ENCODE data around the gene GSE1.

Gene GSE1

DNA sequence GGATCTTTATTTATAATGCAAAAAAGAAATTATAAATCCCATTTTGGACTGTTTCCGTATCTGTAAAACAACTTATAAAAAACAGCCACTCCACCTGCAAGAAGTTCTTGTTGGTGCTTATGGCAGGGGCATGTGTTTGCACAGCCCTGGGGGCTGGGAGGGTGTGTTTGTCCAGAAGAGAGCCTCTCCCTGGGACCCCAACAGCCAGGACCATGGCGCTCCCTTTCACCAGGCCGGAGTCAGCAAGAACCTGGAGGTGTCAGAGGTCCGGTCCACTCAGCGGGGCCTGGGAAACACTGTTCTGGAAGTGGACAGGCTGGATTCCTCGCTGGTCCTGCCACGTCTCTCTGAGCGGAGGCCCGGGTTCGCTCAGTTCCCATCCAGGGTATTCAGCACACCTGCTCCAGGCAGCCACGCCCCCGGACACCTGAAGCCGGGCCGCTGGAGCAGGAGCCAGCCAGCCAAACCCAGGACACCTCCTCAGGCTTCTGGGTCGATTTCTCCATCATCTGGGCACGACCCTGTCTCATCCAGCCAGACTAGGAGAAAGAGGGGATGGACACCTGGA is 94.5 kb downstream of the GSE1 start:
- no peak for DNase-seq (ENCODE audit: low read depth)
- no peak overlapping the region for H3K4me3 ChIP-seq (ENCODE audit: low read depth, low read length)
- no peak for TF ChIP-seq MYC (IDR thresholded peaks at IDR 0.05; ENCODE audit: low read depth, low read length)
- TF ChIP-seq POLR2A (IDR thresholded peaks at IDR 0.05; ENCODE audit: extremely low read depth, insufficient read length), result no peak
- no peak for TF ChIP-seq MAX (IDR thresholded peaks at IDR 0.05; ENCODE audit: low read depth, low read length)

- no peak overlapping the region for H3K4me3 ChIP-seq (ENCODE audit: low read depth, low read length)
- TF ChIP-seq MYC (IDR thresholded peaks at IDR 0.05; ENCODE audit: low read depth, low read length) (no peak), CTCF (IDR thresholded peaks at IDR 0.05; ENCODE audit: low read depth, low read length) (no peak), POLR2A (IDR thresholded peaks at IDR 0.05; ENCODE audit: extremely low read depth, insufficient read length) (no peak)
- no peak for DNase-seq (ENCODE audit: low read depth)
These were observed 95.2 kb downstream of the GSE1 start for GRCh38 chr16:85708338-85708737.

- no peak for DNase-seq (ENCODE audit: low read depth)
- no peak overlapping the region for H3K4me3 ChIP-seq (ENCODE audit: low read depth, low read length)
- TF ChIP-seq POLR2A (IDR thresholded peaks at IDR 0.05; ENCODE audit: extremely low read depth, insufficient read length) (no peak), MYC (IDR thresholded peaks at IDR 0.05; ENCODE audit: low read depth, low read length) (no peak), CTCF (IDR thresholded peaks at IDR 0.05; ENCODE audit: low read depth, low read length) (no peak), MAX (IDR thresholded peaks at IDR 0.05; ENCODE audit: low read depth, low read length) (no peak)
These were observed 96.9 kb downstream of the GSE1 start for GRCh38 chr16:85709766-85710585.

DNA sequence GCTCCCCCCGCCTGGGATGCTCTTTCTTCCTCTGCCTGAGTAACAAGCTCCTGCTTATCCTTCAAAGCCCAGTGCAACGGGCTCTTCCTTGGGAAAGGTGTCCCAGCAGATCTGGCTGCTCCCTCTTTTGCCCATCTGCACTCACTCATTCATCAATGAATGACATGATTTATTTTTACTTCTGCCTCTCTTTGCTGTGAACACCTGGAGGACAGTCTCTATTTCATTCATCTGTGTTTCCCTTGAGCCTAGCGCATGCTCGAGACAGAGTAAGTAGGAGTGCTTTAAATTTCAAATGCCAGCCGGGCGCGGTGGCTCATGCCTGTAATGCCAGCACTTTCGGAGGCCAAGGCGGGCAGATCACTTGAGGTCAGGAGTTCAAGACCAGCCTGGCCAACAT is 97.6 kb downstream of the GSE1 start:
- no peak for DNase-seq (ENCODE audit: low read depth)
- H3K4me3 ChIP-seq (ENCODE audit: low read depth, low read length), result no peak overlapping the region

DNA sequence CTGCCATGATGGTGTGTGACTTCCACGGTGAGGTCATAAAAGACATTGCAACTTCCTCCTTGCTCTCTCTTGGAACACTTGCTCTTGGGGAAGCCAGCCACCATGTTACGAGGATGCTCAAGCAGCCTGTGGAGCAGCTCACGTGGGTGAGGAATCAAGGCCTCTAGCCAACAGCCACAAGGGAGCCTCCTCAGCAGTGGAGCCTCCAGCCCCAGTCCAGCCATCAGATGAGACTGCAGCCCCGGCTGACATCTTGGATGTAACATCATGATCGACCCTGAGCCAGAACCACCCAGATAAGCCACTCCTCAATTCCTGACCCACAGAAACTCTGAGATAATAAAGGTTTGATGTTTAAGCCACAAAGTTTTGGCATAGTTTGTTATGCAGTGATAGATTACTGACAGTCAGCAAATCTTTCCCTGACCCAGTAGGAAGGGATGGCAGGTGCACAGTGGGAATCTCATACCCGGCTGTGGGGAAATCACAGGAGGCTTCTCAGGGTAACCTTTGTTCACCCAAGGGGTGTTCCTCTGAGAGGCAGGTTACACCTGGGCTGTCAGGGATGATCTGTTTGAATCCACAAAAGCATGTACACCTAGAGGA is 99.0 kb downstream of the GSE1 start:
- DNase-seq (ENCODE audit: low read depth), result no peak
- no peak for TF ChIP-seq POLR2A (IDR thresholded peaks at IDR 0.05; ENCODE audit: extremely low read depth, insufficient read length)
- no peak for TF ChIP-seq MYC (IDR thresholded peaks at IDR 0.05; ENCODE audit: low read depth, low read length)
- no peak for TF ChIP-seq MAX (IDR thresholded peaks at IDR 0.05; ENCODE audit: low read depth, low read length)
- no peak for TF ChIP-seq CTCF (IDR thresholded peaks at IDR 0.05; ENCODE audit: low read depth, low read length)

More for the DNA sequence above, 97.6 kb downstream of the GSE1 start:
- TF ChIP-seq MAX (IDR thresholded peaks at IDR 0.05; ENCODE audit: low read depth, low read length) (no peak), POLR2A (IDR thresholded peaks at IDR 0.05; ENCODE audit: extremely low read depth, insufficient read length) (no peak), CTCF (IDR thresholded peaks at IDR 0.05; ENCODE audit: low read depth, low read length) (no peak), MYC (IDR thresholded peaks at IDR 0.05; ENCODE audit: low read depth, low read length) (no peak)

GRCh38 chr16:85712801-85713200 is 99.7 kb downstream of the GSE1 start:
- no peak overlapping the region for H3K4me3 ChIP-seq (ENCODE audit: low read depth, low read length)
- DNase-seq (ENCODE audit: low read depth), result no peak
- TF ChIP-seq POLR2A (IDR thresholded peaks at IDR 0.05; ENCODE audit: extremely low read depth, insufficient read length) (no peak), MYC (IDR thresholded peaks at IDR 0.05; ENCODE audit: low read depth, low read length) (no peak), CTCF (IDR thresholded peaks at IDR 0.05; ENCODE audit: low read depth, low read length) (no peak), MAX (IDR thresholded peaks at IDR 0.05; ENCODE audit: low read depth, low read length) (no peak)

More for the DNA sequence above, 99.0 kb downstream of the GSE1 start:
- no peak overlapping the region for H3K4me3 ChIP-seq (ENCODE audit: low read depth, low read length)

Measured in NB4 (cell line).